SK-N-SH treated with all-trans-retinoic acid at 6 μM for 48 hours (cell line): ENCODE data around the gene PHLDA3.

ENCODE experiments used
- ATAC-seq: fragments of 200-7000 bp; cut with Tn5 transposase; 3 replicates; pipeline ENCODE4 v1.9.1; 2020; ENCODE audit warnings: mild to moderate bottlenecking, moderate library complexity
- ARNTL ChIP-seq: fragments of 450-650 bp; formaldehyde crosslinking; IDR thresholded peaks from 2 replicates; pipeline ENCODE4 v1.5.0; 2020; ENCODE audit warnings: low read depth, mild to moderate bottlenecking, moderate library complexity, borderline replicate concordance
- BACH2 ChIP-seq: fragments of 250-450 bp; sonication (Bioruptor Pico); IDR thresholded peaks from 2 replicates; pipeline ENCODE4 v1.9.0; 2021; ENCODE audit warnings: mild to moderate bottlenecking, borderline replicate concordance
- CSDC2 ChIP-seq: fragments of 250-450 bp; sonication (Bioruptor Pico); IDR thresholded peaks from 2 replicates; pipeline ENCODE4 v1.5.0; 2020; ENCODE audit warnings: mild to moderate bottlenecking, moderate library complexity
- ESRRG ChIP-seq: fragments of 250-450 bp; sonication (Bioruptor Pico); IDR thresholded peaks from 2 replicates; pipeline ENCODE4 v1.6.1; 2021; ENCODE audit warnings: mild to moderate bottlenecking
- GLIS3 ChIP-seq: fragments of 250-450 bp; sonication (Bioruptor Pico); IDR thresholded peaks from 2 replicates; pipeline ENCODE4 v1.5.0; 2020; ENCODE audit warnings: mild to moderate bottlenecking, moderate library complexity
- ISL1 ChIP-seq: fragments of 250-450 bp; sonication (Bioruptor Pico); IDR thresholded peaks from 2 replicates; pipeline ENCODE4 v2.1.2; 2022; ENCODE audit warnings: mild to moderate bottlenecking, moderate library complexity
- OSR1 ChIP-seq: fragments of 250-450 bp; sonication (Bioruptor Pico); IDR thresholded peaks from 2 replicates; pipeline ENCODE4 v1.8.0; 2022; ENCODE audit warnings: moderate library complexity, mild to moderate bottlenecking, inconsistent platforms
- PPARA ChIP-seq: fragments of 250-450 bp; sonication (Bioruptor Pico); IDR thresholded peaks from 2 replicates; pipeline ENCODE4 v1.5.0; 2020; ENCODE audit warnings: mild to moderate bottlenecking, borderline replicate concordance
- RARB ChIP-seq: fragments of 250-450 bp; sonication (Bioruptor Pico); IDR thresholded peaks from 2 replicates; pipeline ENCODE4 v1.8.0; 2021; ENCODE audit warnings: mild to moderate bottlenecking, moderate library complexity
- SNAI2 ChIP-seq: fragments of 250-450 bp; sonication (Bioruptor Pico); IDR thresholded peaks from 2 replicates; pipeline ENCODE4 v1.5.0; 2020; ENCODE audit warnings: mild to moderate bottlenecking, moderate library complexity
- TCF4 ChIP-seq: fragments of 250-450 bp; sonication (Bioruptor Pico); IDR thresholded peaks from 2 replicates; pipeline ENCODE4 v1.8.0; 2021; ENCODE audit warnings: mild to moderate bottlenecking, moderate library complexity, borderline replicate concordance
- TOX ChIP-seq: fragments of 250-450 bp; sonication (Bioruptor Pico); IDR thresholded peaks from 2 replicates; pipeline ENCODE4 v1.8.0; 2021; ENCODE audit warnings: mild to moderate bottlenecking, moderate library complexity, borderline replicate concordance
- ZC3H10 ChIP-seq: fragments of 250-450 bp; sonication (Bioruptor Pico); IDR thresholded peaks from 2 replicates; pipeline ENCODE4 v1.5.1; 2021; ENCODE audit warnings: mild to moderate bottlenecking, moderate library complexity
- ZFP30 ChIP-seq: fragments of 450-650 bp; formaldehyde crosslinking; IDR thresholded peaks from 2 replicates; pipeline ENCODE4 v1.5.0; 2022; ENCODE audit warnings: mild to moderate bottlenecking, moderate library complexity
- ZNF565 ChIP-seq: fragments of 450-650 bp; formaldehyde crosslinking; conservative IDR thresholded peaks from 2 replicates; pipeline ENCODE4 v1.5.0; 2020; ENCODE audit warnings: low read depth, mild to moderate bottlenecking, moderate library complexity
- ZNF8 ChIP-seq: fragments of 450-650 bp; formaldehyde crosslinking; IDR thresholded peaks from 2 replicates; pipeline ENCODE4 v1.5.0; 2020; ENCODE audit warnings: mild to moderate bottlenecking, moderate library complexity
- TF ChIP-seq, protein P1 (sequence below): fragments of 250-450 bp; sonication (Bioruptor Pico); IDR thresholded peaks from 2 replicates; pipeline ENCODE4 v1.8.0; 2021; ENCODE audit warnings: low read depth, mild to moderate bottlenecking, moderate library complexity, borderline replicate concordance
- TF ChIP-seq, protein P2 (sequence below): fragments of 250-450 bp; sonication (Bioruptor Pico); IDR thresholded peaks from 2 replicates; pipeline ENCODE4 v1.8.0; 2020; ENCODE audit warnings: mild to moderate bottlenecking, moderate library complexity, borderline replicate concordance
- TF ChIP-seq, protein P3 (sequence below): fragments of 250-450 bp; sonication (Bioruptor Pico); IDR thresholded peaks from 2 replicates; pipeline ENCODE4 v1.5.1; 2021; ENCODE audit warnings: mild to moderate bottlenecking, moderate library complexity
- TF ChIP-seq, protein P4 (sequence below): fragments of 250-450 bp; sonication (Bioruptor Pico); IDR thresholded peaks from 2 replicates; pipeline ENCODE4 v1.5.0; 2020; ENCODE audit warnings: mild to moderate bottlenecking, moderate library complexity

Gene PHLDA3

DNA sequence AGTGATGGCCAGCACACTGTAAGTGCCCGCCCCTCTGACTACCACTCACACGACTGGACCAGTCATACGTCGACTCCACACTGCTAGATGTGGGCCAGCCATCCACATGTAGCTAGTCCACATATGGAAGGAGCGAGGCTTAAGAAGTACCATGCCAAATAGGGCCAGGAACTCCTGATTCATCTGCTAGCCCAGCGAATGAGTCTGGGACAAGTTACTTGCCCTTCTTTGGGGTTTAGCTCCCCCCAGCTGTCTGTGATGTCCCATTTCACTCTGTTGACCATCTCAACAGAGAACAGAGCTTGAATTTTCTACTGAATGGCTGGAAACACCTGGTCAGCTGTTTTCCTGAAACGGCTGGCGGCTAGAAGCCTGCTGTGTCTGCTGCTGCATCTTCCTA is 32.2 kb upstream of the PHLDA3 start (continued):
- TF ChIP-seq, protein P1, sequence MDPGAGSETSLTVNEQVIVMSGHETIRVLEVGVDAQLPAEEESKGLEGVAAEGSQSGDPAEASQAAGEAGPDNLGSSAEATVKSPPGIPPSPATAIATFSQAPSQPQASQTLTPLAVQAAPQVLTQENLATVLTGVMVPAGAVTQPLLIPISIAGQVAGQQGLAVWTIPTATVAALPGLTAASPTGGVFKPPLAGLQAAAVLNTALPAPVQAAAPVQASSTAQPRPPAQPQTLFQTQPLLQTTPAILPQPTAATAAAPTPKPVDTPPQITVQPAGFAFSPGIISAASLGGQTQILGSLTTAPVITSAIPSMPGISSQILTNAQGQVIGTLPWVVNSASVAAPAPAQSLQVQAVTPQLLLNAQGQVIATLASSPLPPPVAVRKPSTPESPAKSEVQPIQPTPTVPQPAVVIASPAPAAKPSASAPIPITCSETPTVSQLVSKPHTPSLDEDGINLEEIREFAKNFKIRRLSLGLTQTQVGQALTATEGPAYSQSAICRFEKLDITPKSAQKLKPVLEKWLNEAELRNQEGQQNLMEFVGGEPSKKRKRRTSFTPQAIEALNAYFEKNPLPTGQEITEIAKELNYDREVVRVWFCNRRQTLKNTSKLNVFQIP (CRISPR knock-in tag) = no peak
- no peak for TF ChIP-seq ZC3H10
- TF ChIP-seq, protein P2, sequence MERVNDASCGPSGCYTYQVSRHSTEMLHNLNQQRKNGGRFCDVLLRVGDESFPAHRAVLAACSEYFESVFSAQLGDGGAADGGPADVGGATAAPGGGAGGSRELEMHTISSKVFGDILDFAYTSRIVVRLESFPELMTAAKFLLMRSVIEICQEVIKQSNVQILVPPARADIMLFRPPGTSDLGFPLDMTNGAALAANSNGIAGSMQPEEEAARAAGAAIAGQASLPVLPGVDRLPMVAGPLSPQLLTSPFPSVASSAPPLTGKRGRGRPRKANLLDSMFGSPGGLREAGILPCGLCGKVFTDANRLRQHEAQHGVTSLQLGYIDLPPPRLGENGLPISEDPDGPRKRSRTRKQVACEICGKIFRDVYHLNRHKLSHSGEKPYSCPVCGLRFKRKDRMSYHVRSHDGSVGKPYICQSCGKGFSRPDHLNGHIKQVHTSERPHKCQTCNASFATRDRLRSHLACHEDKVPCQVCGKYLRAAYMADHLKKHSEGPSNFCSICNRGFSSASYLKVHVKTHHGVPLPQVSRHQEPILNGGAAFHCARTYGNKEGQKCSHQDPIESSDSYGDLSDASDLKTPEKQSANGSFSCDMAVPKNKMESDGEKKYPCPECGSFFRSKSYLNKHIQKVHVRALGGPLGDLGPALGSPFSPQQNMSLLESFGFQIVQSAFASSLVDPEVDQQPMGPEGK (CRISPR knock-in tag) = no peak
- TF ChIP-seq OSR1 (CRISPR knock-in tag) = no peak
- no peak for TF ChIP-seq ZNF8 (CRISPR knock-in tag)

DNA sequence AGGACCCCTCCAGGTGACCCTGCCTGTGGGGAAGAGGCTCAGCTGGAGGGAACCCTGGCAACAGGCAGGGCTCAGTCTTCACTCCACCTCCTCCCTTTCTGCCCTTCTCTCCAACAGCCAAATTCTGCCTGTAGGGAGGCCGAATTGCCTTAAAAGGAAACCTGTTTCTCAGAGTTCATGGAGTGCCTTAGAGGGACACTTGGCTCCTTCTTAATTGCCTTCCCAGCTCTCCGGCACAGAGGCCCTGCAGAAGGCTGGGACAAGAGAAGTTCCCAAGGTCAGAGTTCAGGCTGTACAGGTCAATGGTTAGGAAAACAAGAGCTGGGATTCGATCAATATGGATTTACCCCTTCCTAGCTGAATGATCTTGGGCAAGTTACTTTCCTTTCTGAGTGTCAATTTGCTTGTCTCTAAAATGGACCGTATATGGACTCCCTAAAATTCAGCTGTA is 31.7 kb upstream of the PHLDA3 start:
- TF ChIP-seq, protein P3, sequence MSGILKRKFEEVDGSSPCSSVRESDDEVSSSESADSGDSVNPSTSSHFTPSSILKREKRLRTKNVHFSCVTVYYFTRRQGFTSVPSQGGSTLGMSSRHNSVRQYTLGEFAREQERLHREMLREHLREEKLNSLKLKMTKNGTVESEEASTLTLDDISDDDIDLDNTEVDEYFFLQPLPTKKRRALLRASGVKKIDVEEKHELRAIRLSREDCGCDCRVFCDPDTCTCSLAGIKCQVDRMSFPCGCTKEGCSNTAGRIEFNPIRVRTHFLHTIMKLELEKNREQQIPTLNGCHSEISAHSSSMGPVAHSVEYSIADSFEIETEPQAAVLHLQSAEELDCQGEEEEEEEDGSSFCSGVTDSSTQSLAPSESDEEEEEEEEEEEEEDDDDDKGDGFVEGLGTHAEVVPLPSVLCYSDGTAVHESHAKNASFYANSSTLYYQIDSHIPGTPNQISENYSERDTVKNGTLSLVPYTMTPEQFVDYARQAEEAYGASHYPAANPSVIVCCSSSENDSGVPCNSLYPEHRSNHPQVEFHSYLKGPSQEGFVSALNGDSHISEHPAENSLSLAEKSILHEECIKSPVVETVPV (CRISPR knock-in tag) = no peak
- TF ChIP-seq CSDC2 (CRISPR knock-in tag) (no peak), BACH2 (no peak), GLIS3 (CRISPR knock-in tag) (no peak), RARB (CRISPR knock-in tag) (no peak), TOX (CRISPR knock-in tag) (no peak), ZNF565 (CRISPR knock-in tag) (no peak), ESRRG (CRISPR knock-in tag) (no peak), SNAI2 (CRISPR knock-in tag) (no peak)
- TF ChIP-seq, protein P1 (CRISPR knock-in tag) = no peak
- TF ChIP-seq, protein P4, sequence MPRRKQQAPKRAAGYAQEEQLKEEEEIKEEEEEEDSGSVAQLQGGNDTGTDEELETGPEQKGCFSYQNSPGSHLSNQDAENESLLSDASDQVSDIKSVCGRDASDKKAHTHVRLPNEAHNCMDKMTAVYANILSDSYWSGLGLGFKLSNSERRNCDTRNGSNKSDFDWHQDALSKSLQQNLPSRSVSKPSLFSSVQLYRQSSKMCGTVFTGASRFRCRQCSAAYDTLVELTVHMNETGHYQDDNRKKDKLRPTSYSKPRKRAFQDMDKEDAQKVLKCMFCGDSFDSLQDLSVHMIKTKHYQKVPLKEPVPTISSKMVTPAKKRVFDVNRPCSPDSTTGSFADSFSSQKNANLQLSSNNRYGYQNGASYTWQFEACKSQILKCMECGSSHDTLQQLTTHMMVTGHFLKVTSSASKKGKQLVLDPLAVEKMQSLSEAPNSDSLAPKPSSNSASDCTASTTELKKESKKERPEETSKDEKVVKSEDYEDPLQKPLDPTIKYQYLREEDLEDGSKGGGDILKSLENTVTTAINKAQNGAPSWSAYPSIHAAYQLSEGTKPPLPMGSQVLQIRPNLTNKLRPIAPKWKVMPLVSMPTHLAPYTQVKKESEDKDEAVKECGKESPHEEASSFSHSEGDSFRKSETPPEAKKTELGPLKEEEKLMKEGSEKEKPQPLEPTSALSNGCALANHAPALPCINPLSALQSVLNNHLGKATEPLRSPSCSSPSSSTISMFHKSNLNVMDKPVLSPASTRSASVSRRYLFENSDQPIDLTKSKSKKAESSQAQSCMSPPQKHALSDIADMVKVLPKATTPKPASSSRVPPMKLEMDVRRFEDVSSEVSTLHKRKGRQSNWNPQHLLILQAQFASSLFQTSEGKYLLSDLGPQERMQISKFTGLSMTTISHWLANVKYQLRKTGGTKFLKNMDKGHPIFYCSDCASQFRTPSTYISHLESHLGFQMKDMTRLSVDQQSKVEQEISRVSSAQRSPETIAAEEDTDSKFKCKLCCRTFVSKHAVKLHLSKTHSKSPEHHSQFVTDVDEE (CRISPR knock-in tag) = no peak
- ATAC-seq = no peak

DNA sequence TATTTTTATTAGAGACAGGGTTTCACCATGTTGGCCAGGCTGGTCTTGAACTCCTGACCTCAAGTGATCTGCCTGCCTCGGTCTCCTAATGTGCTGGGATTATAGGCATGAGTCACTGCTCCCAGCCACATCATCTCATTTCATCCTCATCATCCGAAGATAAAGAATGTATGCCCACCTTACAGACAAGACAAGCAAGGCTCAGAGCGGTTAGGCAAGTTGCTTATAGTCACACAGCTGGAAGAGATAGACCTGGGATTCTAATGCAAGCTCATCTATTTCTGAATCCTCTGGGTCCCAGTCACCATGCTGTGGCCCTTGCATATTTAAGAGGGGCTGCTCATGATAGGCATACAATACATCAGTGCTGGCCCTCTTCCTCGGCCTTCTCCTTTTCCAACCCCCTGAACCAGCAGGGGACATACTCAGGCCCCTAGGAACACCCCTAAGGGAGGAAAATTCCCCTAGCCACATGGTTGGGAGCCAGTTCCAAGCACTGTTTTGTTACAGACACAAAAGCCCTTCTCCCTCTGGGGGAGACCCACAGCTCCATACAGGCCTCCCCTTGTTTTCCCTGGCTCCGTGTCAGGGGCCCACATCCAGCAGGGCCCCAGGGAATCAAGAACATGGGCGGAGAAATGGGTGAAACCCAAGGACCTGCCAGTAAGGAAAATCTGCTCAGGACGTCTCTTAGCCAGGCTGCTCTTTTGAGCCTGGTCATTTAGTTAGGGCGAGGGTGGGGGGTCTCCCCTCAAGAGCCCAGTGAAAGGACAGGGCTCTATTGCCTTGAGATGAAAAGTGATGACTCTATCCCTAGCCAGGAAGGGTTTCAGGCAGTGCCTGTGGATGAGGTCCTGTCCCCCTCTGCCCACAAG is 31.0 kb upstream of the PHLDA3 start:
- no peak for ATAC-seq
- 0 out of 2 replicates have a peak, but pooled peaks have one; percentile 10 for TF ChIP-seq ZC3H10
- TF ChIP-seq TOX (CRISPR knock-in tag) = no peak

DNA sequence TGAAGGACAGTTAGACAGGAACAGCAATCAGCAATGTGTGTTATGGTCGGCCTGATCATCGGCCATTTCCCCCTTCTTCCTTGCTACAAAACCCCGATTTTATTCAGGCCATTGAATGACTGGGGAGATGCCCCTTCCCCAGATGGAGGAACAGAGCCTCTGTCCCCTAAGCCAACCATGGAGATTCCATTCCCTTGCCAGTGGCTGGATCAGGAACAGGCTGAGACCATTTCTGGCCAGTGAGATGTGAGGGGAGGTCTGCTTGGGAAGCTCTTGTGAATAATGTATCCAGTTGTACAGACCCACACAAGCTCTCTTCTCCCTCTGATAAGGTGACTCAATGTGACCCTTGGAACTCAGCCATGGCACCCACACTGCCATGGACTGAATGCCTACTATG is 30.2 kb upstream of the PHLDA3 start:
- ATAC-seq = no peak
- TF ChIP-seq TCF4 (CRISPR knock-in tag) (no peak), CSDC2 (CRISPR knock-in tag) (no peak), OSR1 (CRISPR knock-in tag) (no peak), RARB (CRISPR knock-in tag) (no peak), ARNTL (CRISPR knock-in tag) (no peak), PPARA (CRISPR knock-in tag) (no peak), ISL1 (CRISPR knock-in tag) (no peak), ZFP30 (CRISPR knock-in tag) (no peak), ESRRG (CRISPR knock-in tag) (no peak), ZNF565 (CRISPR knock-in tag) (no peak)
- TF ChIP-seq, protein P2 (CRISPR knock-in tag) = no peak
- TF ChIP-seq, protein P3 (CRISPR knock-in tag) = no peak
